Fibroblast of skin of abdomen (primary cell): ENCODE data around the gene DDX39A. TPM values are rescaled to one million over a fixed set of nuclear protein-coding genes. Genes with fewer than 3 reads are reported as not detected.
A peak's percentile ranks its signal among the peaks of the same experiment; 100 is the strongest.
"Not testable (repeated sequence)": the region's sequence is repeated elsewhere in the genome, so short reads cannot be mapped to it uniquely, and the experiment has no call there.

Source experiments
- DNase-seq: peaks from one replicate; pipeline ENCODE4 v3.0.0-alpha.2; 2013
- polyA plus RNA-seq, 2 experiments: library from polyadenylated mRNA; unstranded; fragments of 120-200 nt; gene quantifications; one replicate each; pipeline ENCODE4 v1.2.1, GENCODE V29; 2013; ENCODE audit not compliant: insufficient read length in 2 of 2

The DDX39A gene
- 53.7 TPM for polyA plus RNA-seq (2013, experiment 1 of 2; ENCODE audit: insufficient read length)
- polyA plus RNA-seq (2013, experiment 2 of 2; ENCODE audit: insufficient read length): 59.7 TPM

- peak; percentile 100 for DNase-seq
Observed at GRCh38 chr19:14419106-14419813, at the start of gene DDX39A. DDX39A (minus strand) TSS chr19:14419341; CDS start chr19:14413220, 6,121 bp downstream.

- DNase-seq: no peak
Observed at GRCh38 chr19:14467816-14468215, 48.7 kb upstream of the DDX39A start.

GRCh38 chr19:14467391-14467790 lies 48.2 kb upstream of the DDX39A start:
- no peak for DNase-seq

GRCh38 chr19:14463747-14464146 lies 44.6 kb upstream of the DDX39A start:
- DNase-seq: no peak

- DNase-seq: not testable (repeated sequence)
Observed at GRCh38 chr19:14462401-14462800, 43.3 kb upstream of the DDX39A start.

GRCh38 chr19:14460935-14461334 lies 41.8 kb upstream of the DDX39A start:
- no peak for DNase-seq

- no peak for DNase-seq
Observed at GRCh38 chr19:14459703-14460102, 40.6 kb upstream of the DDX39A start.

GRCh38 chr19:14452303-14452702 lies 33.2 kb upstream of the DDX39A start:
- DNase-seq: not testable (repeated sequence)

GRCh38 chr19:14450876-14451275 lies 31.7 kb upstream of the DDX39A start:
- DNase-seq: no peak

GRCh38 chr19:14450168-14450874 lies 31.2 kb upstream of the DDX39A start:
- no peak for DNase-seq

GRCh38 chr19:14449321-14449720 lies 30.2 kb upstream of the DDX39A start:
- DNase-seq: no peak

GRCh38 chr19:14446336-14447036 lies 27.3 kb upstream of the DDX39A start:
- no peak for DNase-seq

GRCh38 chr19:14443632-14444216 lies 24.6 kb upstream of the DDX39A start:
- DNase-seq: no peak

GRCh38 chr19:14442891-14443631 lies 23.9 kb upstream of the DDX39A start:
- DNase-seq: no peak

- no peak for DNase-seq
Observed at GRCh38 chr19:14441041-14441938, 22.1 kb upstream of the DDX39A start.

- DNase-seq: no peak
Observed at GRCh38 chr19:14440049-14440448, 20.9 kb upstream of the DDX39A start.

- no peak for DNase-seq
Observed at GRCh38 chr19:14439014-14439413, 19.9 kb upstream of the DDX39A start.

GRCh38 chr19:14437578-14438140 lies 18.5 kb upstream of the DDX39A start:
- DNase-seq: no peak

- DNase-seq: no peak
Observed at GRCh38 chr19:14435320-14436050, 16.3 kb upstream of the DDX39A start.
